GM23338 (cell line): ENCODE measurements around the gene USP46. TPM values are rescaled to one million over a fixed set of nuclear protein-coding genes. Genes with fewer than 3 reads are reported as not detected.

ENCODE experiments used
- ATAC-seq: fragments of 200-7000 bp; cut with Tn5 transposase; 3 replicates; pipeline ENCODE4 v1.9.1; 2020
- DNase-seq: peaks from one replicate; pipeline ENCODE4 v3.0.0-alpha.2; 2015; ENCODE audit warnings: low spot score
- H2AFZ ChIP-seq: fragments of 200-600 bp; sonication (generic); 2 replicates; pipeline ENCODE4 v1.8.0; 2016; ENCODE audit warnings: antibody characterized with exemption, mild to moderate bottlenecking, moderate library complexity
- H3F3A ChIP-seq: fragments of 200-600 bp; sonication (generic); replicated peaks from 2 replicates; pipeline ENCODE4 v1.8.0; 2017; ENCODE audit warnings: antibody characterized with exemption, mixed run types, low read depth
- H3K27ac ChIP-seq: fragments of 200-600 bp; sonication (generic); 2 replicates; pipeline ENCODE4 v1.6.1; 2016; ENCODE audit warnings: low read depth
- H3K27me3 ChIP-seq: fragments of 200-600 bp; sonication (generic); 2 replicates; pipeline ENCODE4 v1.8.0; 2016; ENCODE audit warnings: mild to moderate bottlenecking, mixed run types, moderate library complexity; ENCODE audit not compliant: insufficient read depth
- H3K36me3 ChIP-seq: fragments of 200-600 bp; sonication (generic); 2 replicates; pipeline ENCODE4 v1.8.0; 2016; ENCODE audit warnings: mild to moderate bottlenecking; ENCODE audit not compliant: insufficient read depth
- H3K4me1 ChIP-seq: fragments of 200-600 bp; sonication (generic); 2 replicates; pipeline ENCODE4 v1.8.0; 2016; ENCODE audit warnings: mild to moderate bottlenecking, moderate library complexity; ENCODE audit not compliant: insufficient read depth
- H3K4me2 ChIP-seq: fragments of 200-600 bp; sonication (generic); 2 replicates; pipeline ENCODE4 v1.7.1; 2017; ENCODE audit warnings: mixed run types
- H3K4me3 ChIP-seq: fragments of 200-600 bp; sonication (generic); 2 replicates; pipeline ENCODE4 v1.6.1; 2016; ENCODE audit warnings: mixed run types
- H3K79me2 ChIP-seq: fragments of 200-600 bp; sonication (generic); replicated peaks from 2 replicates; pipeline ENCODE4 v1.8.0; 2017; ENCODE audit warnings: mild to moderate bottlenecking; ENCODE audit not compliant: insufficient read depth
- H3K9me2 ChIP-seq: fragments of 200-600 bp; sonication (generic); 2 replicates; pipeline ENCODE4 v1.8.0; 2017; ENCODE audit not compliant: insufficient read depth
- H4K20me1 ChIP-seq: fragments of 200-600 bp; sonication (generic); replicated peaks from 2 replicates; pipeline ENCODE4 v1.8.0; 2017; ENCODE audit warnings: mild to moderate bottlenecking; ENCODE audit not compliant: insufficient read depth
- H3K27ac Mint-ChIP-seq: 2 replicates; pipeline ENCODE4 v1.8.0; 2020; ENCODE audit warnings: inconsistent platforms, mild to moderate bottlenecking, moderate library complexity, mixed read lengths
- H3K27me3 Mint-ChIP-seq: 3 replicates; pipeline ENCODE4 v1.8.0; 2022; ENCODE audit warnings: low read depth, mild to moderate bottlenecking, moderate library complexity, mixed read lengths, inconsistent platforms; ENCODE audit not compliant: insufficient read depth, poor library complexity
- H3K36me3 Mint-ChIP-seq: 3 replicates; pipeline ENCODE4 v1.8.0; 2021; ENCODE audit warnings: low read depth, mild to moderate bottlenecking, inconsistent platforms, moderate library complexity, mixed read lengths
- H3K4me1 Mint-ChIP-seq: 3 replicates; pipeline ENCODE4 v1.8.0; 2020; ENCODE audit warnings: mild to moderate bottlenecking, inconsistent platforms, mixed read lengths
- H3K4me3 Mint-ChIP-seq: 3 replicates; pipeline ENCODE4 v1.8.0; 2021; ENCODE audit warnings: moderate library complexity, mild to moderate bottlenecking, inconsistent platforms, mixed read lengths
- H3K9me3 Mint-ChIP-seq: 3 replicates; pipeline ENCODE4 v1.8.0; 2020; ENCODE audit warnings: moderate library complexity, mild to moderate bottlenecking, inconsistent platforms, mixed read lengths
- CREB1 ChIP-seq: fragments of 250-450 bp; sonication (Bioruptor Pico); IDR thresholded peaks from 2 replicates; pipeline ENCODE4 v1.5.0; 2020; ENCODE audit warnings: low read depth, mild to moderate bottlenecking, moderate library complexity
- EZH2 ChIP-seq: fragments of 200-600 bp; sonication (generic); IDR thresholded peaks from one replicate; pipeline ENCODE4 v1.8.0; 2017; ENCODE audit warnings: antibody characterized with exemption, mild to moderate bottlenecking, low read depth; ENCODE audit not compliant: unreplicated experiment
- EZH2phosphoT487 ChIP-seq: fragments of 200-600 bp; sonication (generic); IDR thresholded peaks from one replicate; pipeline ENCODE4 v1.8.1; 2018; ENCODE audit warnings: antibody characterized with exemption; ENCODE audit not compliant: unreplicated experiment
- JUNB ChIP-seq: IDR thresholded peaks from one replicate; pipeline ENCODE4 v1.6.1; 2016; ENCODE audit warnings: antibody characterized with exemption; ENCODE audit not compliant: unreplicated experiment
- NANOG ChIP-seq: IDR thresholded peaks from 2 replicates; pipeline ENCODE4 v1.6.1; 2016; ENCODE audit warnings: antibody characterized with exemption, borderline replicate concordance
- POLR2AphosphoS5 ChIP-seq: IDR thresholded peaks from 2 replicates; pipeline ENCODE4 v1.6.1; 2016; ENCODE audit warnings: antibody characterized with exemption, low read depth
- STAT1 ChIP-seq: IDR thresholded peaks from one replicate; pipeline ENCODE4 v1.6.1; 2016; ENCODE audit warnings: antibody characterized with exemption; ENCODE audit not compliant: unreplicated experiment
- ZNF114 ChIP-seq: fragments of 250-450 bp; sonication (Bioruptor Pico); IDR thresholded peaks from 2 replicates; pipeline ENCODE4 v1.5.0; 2020; ENCODE audit warnings: mild to moderate bottlenecking, moderate library complexity
- ZNF331 ChIP-seq: fragments of 250-450 bp; sonication (Bioruptor Pico); IDR thresholded peaks from 2 replicates; pipeline ENCODE4 v1.5.0; 2020; ENCODE audit warnings: low read depth, mild to moderate bottlenecking, moderate library complexity
- polyA plus RNA-seq: library from polyadenylated mRNA; unstranded; fragments of >200 nt; fragmentation: Nextera tagmentation; extraction: Ambion mirVana; gene quantifications from 2 replicates; pipeline ENCODE4 v1.2.1, GENCODE V29; 2016
- total RNA-seq: library from RNA; depleted of rRNA; stranded (reverse); fragments of >200 nt; shearing (Covaris generic); gene quantifications from 2 replicates; pipeline ENCODE4 v1.2.3, GENCODE V29; 2014
- TF ChIP-seq, protein P1 (sequence below), 2 experiments: fragments of 200-600 bp in 1 of 2; sonication (generic) in 1 of 2; conservative IDR thresholded peaks; 2 replicates each; pipeline versions ENCODE4 v1.5.1 to v1.6.1; 2016 to 2017; ENCODE audit warnings: antibody characterized with exemption in 2 of 2, low read depth in 2 of 2, mild to moderate bottlenecking in 2 of 2, moderate library complexity in 1 of 2
- TF ChIP-seq, protein P2 (sequence below): IDR thresholded peaks from 2 replicates; pipeline ENCODE4 v1.6.1; 2016; ENCODE audit warnings: antibody characterized with exemption
- TF ChIP-seq, protein P3 (sequence below): IDR thresholded peaks from one replicate; pipeline ENCODE4 v1.6.1; 2018; ENCODE audit warnings: antibody characterized with exemption; ENCODE audit not compliant: unreplicated experiment
- TF ChIP-seq, protein P4 (sequence below): fragments of 250-450 bp; sonication (Bioruptor Pico); IDR thresholded peaks from 2 replicates; pipeline ENCODE4 v1.5.0; 2020; ENCODE audit warnings: mild to moderate bottlenecking, moderate library complexity

USP46 gene
- total and polyA plus RNA-seq, 2 experiments from 2014 or later = 40.5 to 59.4 TPM

DNA sequence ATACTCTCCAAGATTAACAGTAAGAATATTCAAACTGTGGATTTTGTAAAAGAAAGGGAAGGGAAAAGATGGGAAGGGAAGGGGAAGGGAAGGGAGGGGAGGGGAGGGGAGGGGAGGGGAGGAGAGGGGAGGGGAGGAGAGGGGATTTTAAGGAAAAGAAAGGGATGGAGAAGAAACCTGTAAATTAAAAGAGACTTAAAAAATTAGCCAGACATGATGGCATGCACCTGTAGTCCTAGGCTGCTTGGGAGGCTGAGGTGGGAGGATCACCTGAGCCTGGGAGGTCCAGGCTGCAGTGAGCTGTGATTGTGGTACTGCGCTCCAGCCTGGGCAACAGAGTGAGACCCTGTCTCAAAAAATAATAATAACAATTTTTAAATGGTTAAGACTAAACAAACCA, 83.7 kb downstream of the USP46 start (continued):
- TF ChIP-seq, protein P1, sequence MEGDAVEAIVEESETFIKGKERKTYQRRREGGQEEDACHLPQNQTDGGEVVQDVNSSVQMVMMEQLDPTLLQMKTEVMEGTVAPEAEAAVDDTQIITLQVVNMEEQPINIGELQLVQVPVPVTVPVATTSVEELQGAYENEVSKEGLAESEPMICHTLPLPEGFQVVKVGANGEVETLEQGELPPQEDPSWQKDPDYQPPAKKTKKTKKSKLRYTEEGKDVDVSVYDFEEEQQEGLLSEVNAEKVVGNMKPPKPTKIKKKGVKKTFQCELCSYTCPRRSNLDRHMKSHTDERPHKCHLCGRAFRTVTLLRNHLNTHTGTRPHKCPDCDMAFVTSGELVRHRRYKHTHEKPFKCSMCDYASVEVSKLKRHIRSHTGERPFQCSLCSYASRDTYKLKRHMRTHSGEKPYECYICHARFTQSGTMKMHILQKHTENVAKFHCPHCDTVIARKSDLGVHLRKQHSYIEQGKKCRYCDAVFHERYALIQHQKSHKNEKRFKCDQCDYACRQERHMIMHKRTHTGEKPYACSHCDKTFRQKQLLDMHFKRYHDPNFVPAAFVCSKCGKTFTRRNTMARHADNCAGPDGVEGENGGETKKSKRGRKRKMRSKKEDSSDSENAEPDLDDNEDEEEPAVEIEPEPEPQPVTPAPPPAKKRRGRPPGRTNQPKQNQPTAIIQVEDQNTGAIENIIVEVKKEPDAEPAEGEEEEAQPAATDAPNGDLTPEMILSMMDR (conservative IDR thresholded peaks at IDR 0.05; ENCODE audit: low read depth in 2 of 2) = no peak
- TF ChIP-seq ZNF331 (CRISPR knock-in tag) = no peak

DNA sequence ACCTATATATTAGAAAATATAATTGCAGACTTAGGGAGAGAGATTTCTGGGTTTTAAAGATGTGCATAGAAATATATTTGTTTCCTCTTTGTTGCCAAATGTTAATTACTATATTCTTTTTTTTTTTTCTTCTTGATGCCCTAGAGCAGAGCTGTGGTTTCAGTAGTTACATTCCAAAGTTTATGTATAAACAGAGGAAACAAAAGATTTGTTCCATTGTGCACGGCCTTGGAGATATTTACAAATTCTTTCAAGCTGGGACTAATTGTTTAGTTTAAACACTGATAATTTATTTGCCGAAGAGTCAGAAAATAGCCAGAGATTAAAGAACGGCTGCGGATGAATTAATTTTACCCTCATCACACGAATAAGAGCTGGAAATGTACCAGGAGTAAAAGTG, 85.1 kb downstream of the USP46 start:
- H3K4me2 ChIP-seq = no peak overlapping the region
- H3K4me3 ChIP-seq = no peak overlapping the region
- Mint-ChIP-seq H3K27me3 (no peaks in the 10 kb centered on the region), H3K4me3 (no peak overlapping the region), H3K36me3 (no peaks in the 10 kb centered on the region), H3K4me1 (peaks cover 5% of the 10 kb centered on the region; the same call in 2 of the 3 replicates), H3K9me3 (no peaks in the 10 kb centered on the region), H3K27ac (no peak overlapping the region)
- no peak for DNase-seq
- H3K27ac ChIP-seq = no peak overlapping the region
- no peaks in the 10 kb centered on the region for H3K36me3 ChIP-seq
- peaks cover 3% of the 10 kb centered on the region; the same call in 1 of the 2 replicates for H3K9me2 ChIP-seq
- no peaks in the 10 kb centered on the region for H3F3A ChIP-seq
- no peaks in the 10 kb centered on the region for H4K20me1 ChIP-seq
- no peaks in the 10 kb centered on the region for H3K27me3 ChIP-seq
- no peaks in the 10 kb centered on the region for H3K79me2 ChIP-seq
- peaks cover 7% of the 10 kb centered on the region for H3K4me1 ChIP-seq
- no peak for ATAC-seq
- H2AFZ ChIP-seq = no peak overlapping the region
- TF ChIP-seq NANOG (no peak), EZH2phosphoT487 (no peak), STAT1 (no peak), EZH2 (no peak), ZNF331 (CRISPR knock-in tag) (no peak), ZNF114 (CRISPR knock-in tag) (no peak), CREB1 (no peak), POLR2AphosphoS5 (no peak), JUNB (no peak)
- TF ChIP-seq, protein P2, sequence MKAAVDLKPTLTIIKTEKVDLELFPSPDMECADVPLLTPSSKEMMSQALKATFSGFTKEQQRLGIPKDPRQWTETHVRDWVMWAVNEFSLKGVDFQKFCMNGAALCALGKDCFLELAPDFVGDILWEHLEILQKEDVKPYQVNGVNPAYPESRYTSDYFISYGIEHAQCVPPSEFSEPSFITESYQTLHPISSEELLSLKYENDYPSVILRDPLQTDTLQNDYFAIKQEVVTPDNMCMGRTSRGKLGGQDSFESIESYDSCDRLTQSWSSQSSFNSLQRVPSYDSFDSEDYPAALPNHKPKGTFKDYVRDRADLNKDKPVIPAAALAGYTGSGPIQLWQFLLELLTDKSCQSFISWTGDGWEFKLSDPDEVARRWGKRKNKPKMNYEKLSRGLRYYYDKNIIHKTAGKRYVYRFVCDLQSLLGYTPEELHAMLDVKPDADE = no peak
- TF ChIP-seq, protein P3, sequence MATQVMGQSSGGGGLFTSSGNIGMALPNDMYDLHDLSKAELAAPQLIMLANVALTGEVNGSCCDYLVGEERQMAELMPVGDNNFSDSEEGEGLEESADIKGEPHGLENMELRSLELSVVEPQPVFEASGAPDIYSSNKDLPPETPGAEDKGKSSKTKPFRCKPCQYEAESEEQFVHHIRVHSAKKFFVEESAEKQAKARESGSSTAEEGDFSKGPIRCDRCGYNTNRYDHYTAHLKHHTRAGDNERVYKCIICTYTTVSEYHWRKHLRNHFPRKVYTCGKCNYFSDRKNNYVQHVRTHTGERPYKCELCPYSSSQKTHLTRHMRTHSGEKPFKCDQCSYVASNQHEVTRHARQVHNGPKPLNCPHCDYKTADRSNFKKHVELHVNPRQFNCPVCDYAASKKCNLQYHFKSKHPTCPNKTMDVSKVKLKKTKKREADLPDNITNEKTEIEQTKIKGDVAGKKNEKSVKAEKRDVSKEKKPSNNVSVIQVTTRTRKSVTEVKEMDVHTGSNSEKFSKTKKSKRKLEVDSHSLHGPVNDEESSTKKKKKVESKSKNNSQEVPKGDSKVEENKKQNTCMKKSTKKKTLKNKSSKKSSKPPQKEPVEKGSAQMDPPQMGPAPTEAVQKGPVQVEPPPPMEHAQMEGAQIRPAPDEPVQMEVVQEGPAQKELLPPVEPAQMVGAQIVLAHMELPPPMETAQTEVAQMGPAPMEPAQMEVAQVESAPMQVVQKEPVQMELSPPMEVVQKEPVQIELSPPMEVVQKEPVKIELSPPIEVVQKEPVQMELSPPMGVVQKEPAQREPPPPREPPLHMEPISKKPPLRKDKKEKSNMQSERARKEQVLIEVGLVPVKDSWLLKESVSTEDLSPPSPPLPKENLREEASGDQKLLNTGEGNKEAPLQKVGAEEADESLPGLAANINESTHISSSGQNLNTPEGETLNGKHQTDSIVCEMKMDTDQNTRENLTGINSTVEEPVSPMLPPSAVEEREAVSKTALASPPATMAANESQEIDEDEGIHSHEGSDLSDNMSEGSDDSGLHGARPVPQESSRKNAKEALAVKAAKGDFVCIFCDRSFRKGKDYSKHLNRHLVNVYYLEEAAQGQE = no peak
- TF ChIP-seq, protein P4, sequence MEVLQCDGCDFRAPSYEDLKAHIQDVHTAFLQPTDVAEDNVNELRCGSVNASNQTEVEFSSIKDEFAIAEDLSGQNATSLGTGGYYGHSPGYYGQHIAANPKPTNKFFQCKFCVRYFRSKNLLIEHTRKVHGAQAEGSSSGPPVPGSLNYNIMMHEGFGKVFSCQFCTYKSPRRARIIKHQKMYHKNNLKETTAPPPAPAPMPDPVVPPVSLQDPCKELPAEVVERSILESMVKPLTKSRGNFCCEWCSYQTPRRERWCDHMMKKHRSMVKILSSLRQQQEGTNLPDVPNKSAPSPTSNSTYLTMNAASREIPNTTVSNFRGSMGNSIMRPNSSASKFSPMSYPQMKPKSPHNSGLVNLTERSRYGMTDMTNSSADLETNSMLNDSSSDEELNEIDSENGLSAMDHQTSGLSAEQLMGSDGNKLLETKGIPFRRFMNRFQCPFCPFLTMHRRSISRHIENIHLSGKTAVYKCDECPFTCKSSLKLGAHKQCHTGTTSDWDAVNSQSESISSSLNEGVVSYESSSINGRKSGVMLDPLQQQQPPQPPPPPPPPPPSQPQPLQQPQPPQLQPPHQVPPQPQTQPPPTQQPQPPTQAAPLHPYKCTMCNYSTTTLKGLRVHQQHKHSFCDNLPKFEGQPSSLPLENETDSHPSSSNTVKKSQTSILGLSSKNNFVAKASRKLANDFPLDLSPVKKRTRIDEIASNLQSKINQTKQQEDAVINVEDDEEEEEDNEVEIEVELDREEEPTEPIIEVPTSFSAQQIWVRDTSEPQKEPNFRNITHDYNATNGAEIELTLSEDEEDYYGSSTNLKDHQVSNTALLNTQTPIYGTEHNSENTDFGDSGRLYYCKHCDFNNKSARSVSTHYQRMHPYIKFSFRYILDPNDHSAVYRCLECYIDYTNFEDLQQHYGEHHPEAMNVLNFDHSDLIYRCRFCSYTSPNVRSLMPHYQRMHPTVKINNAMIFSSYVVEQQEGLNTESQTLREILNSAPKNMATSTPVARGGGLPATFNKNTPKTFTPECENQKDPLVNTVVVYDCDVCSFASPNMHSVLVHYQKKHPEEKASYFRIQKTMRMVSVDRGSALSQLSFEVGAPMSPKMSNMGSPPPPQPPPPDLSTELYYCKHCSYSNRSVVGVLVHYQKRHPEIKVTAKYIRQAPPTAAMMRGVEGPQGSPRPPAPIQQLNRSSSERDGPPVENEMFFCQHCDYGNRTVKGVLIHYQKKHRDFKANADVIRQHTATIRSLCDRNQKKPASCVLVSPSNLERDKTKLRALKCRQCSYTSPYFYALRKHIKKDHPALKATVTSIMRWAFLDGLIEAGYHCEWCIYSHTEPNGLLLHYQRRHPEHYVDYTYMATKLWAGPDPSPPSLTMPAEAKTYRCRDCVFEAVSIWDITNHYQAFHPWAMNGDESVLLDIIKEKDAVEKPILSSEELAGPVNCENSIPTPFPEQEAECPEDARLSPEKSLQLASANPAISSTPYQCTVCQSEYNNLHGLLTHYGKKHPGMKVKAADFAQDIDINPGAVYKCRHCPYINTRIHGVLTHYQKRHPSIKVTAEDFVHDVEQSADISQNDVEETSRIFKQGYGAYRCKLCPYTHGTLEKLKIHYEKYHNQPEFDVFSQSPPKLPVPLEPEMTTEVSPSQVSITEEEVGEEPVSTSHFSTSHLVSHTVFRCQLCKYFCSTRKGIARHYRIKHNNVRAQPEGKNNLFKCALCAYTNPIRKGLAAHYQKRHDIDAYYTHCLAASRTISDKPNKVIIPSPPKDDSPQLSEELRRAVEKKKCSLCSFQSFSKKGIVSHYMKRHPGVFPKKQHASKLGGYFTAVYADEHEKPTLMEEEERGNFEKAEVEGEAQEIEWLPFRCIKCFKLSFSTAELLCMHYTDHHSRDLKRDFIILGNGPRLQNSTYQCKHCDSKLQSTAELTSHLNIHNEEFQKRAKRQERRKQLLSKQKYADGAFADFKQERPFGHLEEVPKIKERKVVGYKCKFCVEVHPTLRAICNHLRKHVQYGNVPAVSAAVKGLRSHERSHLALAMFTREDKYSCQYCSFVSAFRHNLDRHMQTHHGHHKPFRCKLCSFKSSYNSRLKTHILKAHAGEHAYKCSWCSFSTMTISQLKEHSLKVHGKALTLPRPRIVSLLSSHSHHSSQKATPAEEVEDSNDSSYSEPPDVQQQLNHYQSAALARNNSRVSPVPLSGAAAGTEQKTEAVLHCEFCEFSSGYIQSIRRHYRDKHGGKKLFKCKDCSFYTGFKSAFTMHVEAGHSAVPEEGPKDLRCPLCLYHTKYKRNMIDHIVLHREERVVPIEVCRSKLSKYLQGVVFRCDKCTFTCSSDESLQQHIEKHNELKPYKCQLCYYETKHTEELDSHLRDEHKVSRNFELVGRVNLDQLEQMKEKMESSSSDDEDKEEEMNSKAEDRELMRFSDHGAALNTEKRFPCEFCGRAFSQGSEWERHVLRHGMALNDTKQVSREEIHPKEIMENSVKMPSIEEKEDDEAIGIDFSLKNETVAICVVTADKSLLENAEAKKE (CRISPR knock-in tag) = no peak
